Natural killer cell (primary cell): ENCODE results near the gene LTN1. TPM values are rescaled to one million over a fixed set of nuclear protein-coding genes. Genes with fewer than 3 reads are reported as not detected.
"Not testable (repeated sequence)": the region's sequence is repeated elsewhere in the genome, so short reads cannot be mapped to it uniquely, and the experiment has no call there.

ENCODE experiments used
- ATAC-seq, 3 donors: fragments of 150-1000 bp in 2 of 3; fragments of 200-7000 bp in 1 of 3; cut with Tn5 transposase; 1 replicate in 1 of 3; 2 replicates in 2 of 3; pipeline ENCODE4 v1.10.0; 2021; ENCODE audit warnings: mild to moderate bottlenecking in 2 of 3, moderate library complexity in 2 of 3
- DNase-seq, 2 donors: peaks; one replicate each; pipeline versions ENCODE4 v3.0.0 to v3.0.0-alpha.2; 2013 to 2021; ENCODE audit warnings: mixed read lengths in 1 of 2
- H3K27ac ChIP-seq: one replicate; pipeline ENCODE4 v1.5.1; 2013; ENCODE audit warnings: mild to moderate bottlenecking, low read length
- H3K27me3 ChIP-seq: one replicate; pipeline ENCODE4 v1.6.1; 2013; ENCODE audit warnings: low read length; ENCODE audit not compliant: control insufficient read depth, insufficient read depth
- H3K36me3 ChIP-seq: one replicate; pipeline ENCODE4 v1.6.1; 2013; ENCODE audit warnings: low read length; ENCODE audit not compliant: control insufficient read depth, insufficient read depth
- H3K4me1 ChIP-seq: one replicate; pipeline ENCODE4 v1.6.1; 2013; ENCODE audit warnings: low read length; ENCODE audit not compliant: control insufficient read depth, insufficient read depth
- H3K4me3 ChIP-seq: one replicate; pipeline ENCODE4 v1.5.1; 2013; ENCODE audit warnings: low read length
- H3K9me3 ChIP-seq: one replicate; pipeline ENCODE4 v1.6.1; 2013; ENCODE audit warnings: low read length; ENCODE audit not compliant: control insufficient read depth, insufficient read depth
- H3K27ac Mint-ChIP-seq, 2 donors: one replicate each; pipeline ENCODE4 v1.8.0; 2022; ENCODE audit warnings: mild to moderate bottlenecking in 2 of 2, mixed read lengths in 2 of 2, moderate library complexity in 1 of 2
- H3K27me3 Mint-ChIP-seq, 2 donors: one replicate each; pipeline ENCODE4 v1.8.0; 2022; ENCODE audit warnings: low read depth in 2 of 2, mixed read lengths in 2 of 2
- H3K36me3 Mint-ChIP-seq: one replicate; pipeline ENCODE4 v1.8.0; 2022; ENCODE audit warnings: mixed read lengths
- H3K4me1 Mint-ChIP-seq, 2 donors: one replicate each; pipeline ENCODE4 v1.8.0; 2022; ENCODE audit warnings: mixed read lengths in 2 of 2
- H3K4me3 Mint-ChIP-seq: one replicate; pipeline ENCODE4 v1.8.0; 2022; ENCODE audit warnings: mild to moderate bottlenecking, moderate library complexity, mixed read lengths
- H3K9me3 Mint-ChIP-seq, 2 donors: one replicate each; pipeline ENCODE4 v1.8.0; 2022; ENCODE audit warnings: mixed read lengths in 2 of 2
- CTCF ChIP-seq: fragments of 200-600 bp; IDR thresholded peaks from one replicate; pipeline ENCODE4 v1.8.0; 2022; ENCODE audit warnings: antibody characterized with exemption
- WGBS: methylation state at CpG from one replicate; pipeline ENCODE4 v1.1.7; 2013; ENCODE audit warnings: missing lambda C conversion rate; ENCODE audit not compliant: insufficient coverage; 5-methylcytosine and 5-hydroxymethylcytosine counted together
- intact Hi-C: fragments of 100-400 bp; cut with micrococcal nuclease; formaldehyde crosslinking; loops from one replicate; pipeline ENCODE4 v1.14.2; 2022
- total RNA-seq, 4 donors: library from RNA; stranded (reverse); fragments of 120-200 nt in 1 of 4; gene quantifications; one replicate each; pipeline versions ENCODE4 v1.2.3 to v1.2.4, GENCODE V29; 2013 to 2022

Gene LTN1
- total RNA-seq, 3 donors from 2014 or later (not counting 1 experiment from before 2014, with no cell fraction given), result 33.7 to 43.1 (median 35.0) TPM

GRCh38 chr21:29017639-29018237, 25.1 kb upstream of the LTN1 start:
- no peaks in the 10 kb centered on the region for H3K27me3 Mint-ChIP-seq
- Histone ChIP-seq H3K36me3 (no peaks in the 10 kb centered on the region), H3K9me3 (no peaks in the 10 kb centered on the region), H3K27me3 (no peaks in the 10 kb centered on the region), H3K4me1 (peaks cover 28% of the 10 kb centered on the region), H3K4me3 (no peak overlapping the region), H3K27ac (no peak overlapping the region)
- H3K36me3 Mint-ChIP-seq, result no peaks in the 10 kb centered on the region
- DNase-seq (peak in 1 of 2 donors; percentile 31), ATAC-seq (no peak)
- peak overlapping the region; percentile 84 to 100 for H3K27ac Mint-ChIP-seq
- peaks cover 33 to 39% of the 10 kb centered on the region in 2 donors for H3K4me1 Mint-ChIP-seq
- WGBS, result 74% methylated on average over 6 of the region's 6 CpGs
- H3K9me3 Mint-ChIP-seq, result no peaks in the 10 kb centered on the region
- peak overlapping the region; percentile 90 for H3K4me3 Mint-ChIP-seq
- intact Hi-C loops, result no loop called here
- no peak for TF ChIP-seq CTCF

GRCh38 chr21:29011236-29011635, 18.6 kb upstream of the LTN1 start:
- intact Hi-C loops, ATAC-seq, H3K4me3 ChIP-seq, H3K9me3 Mint-ChIP-seq, H3K27ac Mint-ChIP-seq, H3K27ac ChIP-seq, H3K27me3 ChIP-seq, H3K9me3 ChIP-seq, H3K36me3 ChIP-seq, DNase-seq, H3K27me3 Mint-ChIP-seq, H3K4me3 Mint-ChIP-seq, H3K4me1 ChIP-seq, H3K4me1 Mint-ChIP-seq, H3K36me3 Mint-ChIP-seq: not testable (repeated sequence)
- WGBS, result 87% methylated on average over 18 of the region's 30 CpGs

- Histone ChIP-seq H3K36me3 (peaks cover 10% of the 10 kb centered on the region), H3K27me3 (no peaks in the 10 kb centered on the region), H3K27ac (no peak overlapping the region), H3K4me3 (no peak overlapping the region), H3K9me3 (no peaks in the 10 kb centered on the region), H3K4me1 (peaks cover 2% of the 10 kb centered on the region)
- H3K4me1 Mint-ChIP-seq, result no peaks in the 10 kb centered on the region
- no peak overlapping the region for H3K4me3 Mint-ChIP-seq
- ATAC-seq (no peak), DNase-seq (no peak)
- no peak for TF ChIP-seq CTCF
- intact Hi-C loops, result no loop called here
- H3K27me3 Mint-ChIP-seq, result no peaks in the 10 kb centered on the region
- no peaks in the 10 kb centered on the region for H3K36me3 Mint-ChIP-seq
- no peak overlapping the region for H3K27ac Mint-ChIP-seq
- H3K9me3 Mint-ChIP-seq, result no peaks in the 10 kb centered on the region
- 100% methylated on average over 3 of the region's 3 CpGs for WGBS
Observed at GRCh38 chr21:29008367-29008766, 15.7 kb upstream of the LTN1 start.

GRCh38 chr21:29007810-29008209, 15.1 kb upstream of the LTN1 start:
- 88% methylated on average over 3 of the region's 3 CpGs for WGBS
- no peak for ATAC-seq
- no peak for DNase-seq
- Mint-ChIP-seq H3K27me3 (no peaks in the 10 kb centered on the region), H3K4me1 (peaks cover under 1 to 1% of the 10 kb centered on the region in 2 donors), H3K27ac (no peak overlapping the region), H3K9me3 (no peaks in the 10 kb centered on the region), H3K36me3 (no peaks in the 10 kb centered on the region), H3K4me3 (no peak overlapping the region)
- peaks cover 10% of the 10 kb centered on the region for H3K36me3 ChIP-seq
- H3K9me3 ChIP-seq, result no peaks in the 10 kb centered on the region
- no peak overlapping the region for H3K4me3 ChIP-seq
- H3K27me3 ChIP-seq, result no peaks in the 10 kb centered on the region
- peaks cover 7% of the 10 kb centered on the region for H3K4me1 ChIP-seq
- no peak for TF ChIP-seq CTCF
- intact Hi-C loops, result no loop called here
- H3K27ac ChIP-seq, result no peak overlapping the region
